ENCODE measurements around the gene COG5.

Gene COG5

GRCh38 chr7:107396990-107397389, 166.7 kb downstream of the COG5 start:
- Histone ChIP-seq H3K79me2 (ENCODE audit: control insufficient read depth, low read length) (no peaks in the 10 kb centered on the region), H3K27me3 (ENCODE audit: control insufficient read depth, low read length) (no peaks in the 10 kb centered on the region), H3K36me3 (ENCODE audit: control insufficient read depth, low read length) (no peaks in the 10 kb centered on the region), H3K9me3 (ENCODE audit: control insufficient read depth, insufficient read depth, low read length) (no peaks in the 10 kb centered on the region), H3K4me3 (ENCODE audit: low read length) (no peak overlapping the region), H3K27ac (ENCODE audit: low read depth, low read length) (no peak overlapping the region), H3K4me1 (ENCODE audit: control insufficient read depth, low read length) (no peaks in the 10 kb centered on the region), H4K20me1 (ENCODE audit: control insufficient read depth, insufficient read depth, low read depth, low read length) (no peaks in the 10 kb centered on the region), H3K4me2 (ENCODE audit: low read length) (no peak overlapping the region), H3K9me2 (replicated peaks; ENCODE audit: control insufficient read depth, low read length) (no peaks in the 10 kb centered on the region), H3F3A (ENCODE audit: control insufficient read depth, insufficient read depth) (no peaks in the 10 kb centered on the region)
- TF ChIP-seq EZH2phosphoT487 (IDR thresholded peaks at IDR 0.05; ENCODE audit: borderline replicate concordance, low read length) (no peak), CTCF (IDR thresholded peaks at IDR 0.05; ENCODE audit: low read depth, low read length, poor library complexity, severe bottlenecking) (no peak)

GRCh38 chr7:107396081-107396480, 167.6 kb downstream of the COG5 start:
- no peak for TF ChIP-seq CTCF (IDR thresholded peaks at IDR 0.05; ENCODE audit: low read depth, low read length, poor library complexity, severe bottlenecking)
- TF ChIP-seq EZH2phosphoT487 (IDR thresholded peaks at IDR 0.05; ENCODE audit: borderline replicate concordance, low read length): no peak
- Histone ChIP-seq H3K27me3 (ENCODE audit: control insufficient read depth, low read length) (no peaks in the 10 kb centered on the region), H3K4me2 (ENCODE audit: low read length) (no peak overlapping the region)

GRCh38 chr7:107394831-107395230, 168.9 kb downstream of the COG5 start:
- H3F3A ChIP-seq (ENCODE audit: control insufficient read depth, insufficient read depth): no peaks in the 10 kb centered on the region
- H3K9me3 ChIP-seq (ENCODE audit: control insufficient read depth, insufficient read depth, low read length): no peaks in the 10 kb centered on the region

More at GRCh38 chr7:107396081-107396480, 167.6 kb downstream of the COG5 start:
- H3K79me2 ChIP-seq (ENCODE audit: control insufficient read depth, low read length): no peaks in the 10 kb centered on the region
- no peak overlapping the region for H3K4me3 ChIP-seq (ENCODE audit: low read length)
- no peak overlapping the region for H3K27ac ChIP-seq (ENCODE audit: low read depth, low read length)
- no peaks in the 10 kb centered on the region for H3K9me2 ChIP-seq (replicated peaks; ENCODE audit: control insufficient read depth, low read length)
- no peaks in the 10 kb centered on the region for H3K36me3 ChIP-seq (ENCODE audit: control insufficient read depth, low read length)
- H3K4me1 ChIP-seq (ENCODE audit: control insufficient read depth, low read length): no peaks in the 10 kb centered on the region
- no peaks in the 10 kb centered on the region for H3K9me3 ChIP-seq (ENCODE audit: control insufficient read depth, insufficient read depth, low read length)
- no peaks in the 10 kb centered on the region for H3F3A ChIP-seq (ENCODE audit: control insufficient read depth, insufficient read depth)
- H4K20me1 ChIP-seq (ENCODE audit: control insufficient read depth, insufficient read depth, low read depth, low read length): no peaks in the 10 kb centered on the region

More at GRCh38 chr7:107394831-107395230, 168.9 kb downstream of the COG5 start:
- no peaks in the 10 kb centered on the region for H3K79me2 ChIP-seq (ENCODE audit: control insufficient read depth, low read length)
- TF ChIP-seq EZH2phosphoT487 (IDR thresholded peaks at IDR 0.05; ENCODE audit: borderline replicate concordance, low read length) (no peak), CTCF (IDR thresholded peaks at IDR 0.05; ENCODE audit: low read depth, low read length, poor library complexity, severe bottlenecking) (no peak)
- H3K9me2 ChIP-seq (replicated peaks; ENCODE audit: control insufficient read depth, low read length): no peaks in the 10 kb centered on the region
- no peaks in the 10 kb centered on the region for H3K27me3 ChIP-seq (ENCODE audit: control insufficient read depth, low read length)
- no peak overlapping the region for H3K4me2 ChIP-seq (ENCODE audit: low read length)
- no peaks in the 10 kb centered on the region for H4K20me1 ChIP-seq (ENCODE audit: control insufficient read depth, insufficient read depth, low read depth, low read length)
- no peak overlapping the region for H3K4me3 ChIP-seq (ENCODE audit: low read length)
- no peak overlapping the region for H3K27ac ChIP-seq (ENCODE audit: low read depth, low read length)
- no peaks in the 10 kb centered on the region for H3K4me1 ChIP-seq (ENCODE audit: control insufficient read depth, low read length)
- H3K36me3 ChIP-seq (ENCODE audit: control insufficient read depth, low read length): no peaks in the 10 kb centered on the region

Measured in DOHH2 (cell line).